ENCODE data around the gene ERFL.
A peak's percentile ranks its signal among the peaks of the same experiment; 100 is the strongest.

ERFL gene

GRCh38 chr19:41967054-41967783 lies 39.0 kb upstream of the ERFL start:
- TF ChIP-seq CTCF (IDR thresholded peaks at IDR 0.05; ENCODE audit: extremely low read depth, missing control alignments): no peak
- no peak for DNase-seq (ENCODE audit: low spot score)

- no peak for DNase-seq (ENCODE audit: low spot score)
- TF ChIP-seq CTCF (IDR thresholded peaks at IDR 0.05; ENCODE audit: extremely low read depth, missing control alignments): no peak
Observed at GRCh38 chr19:41965106-41965505, 36.9 kb upstream of the ERFL start.

GRCh38 chr19:41960973-41961372 lies 32.7 kb upstream of the ERFL start:
- TF ChIP-seq CTCF (IDR thresholded peaks at IDR 0.05; ENCODE audit: extremely low read depth, missing control alignments): no peak
- DNase-seq (ENCODE audit: low spot score): no peak

GRCh38 chr19:41959056-41960053 lies 31.1 kb upstream of the ERFL start, which contains the start of gene RABAC1:
RABAC1 (minus strand) TSS chr19:41959321; CDS start chr19:41959292, 29 bp downstream.
- DNase-seq (ENCODE audit: low spot score): peak; percentile 95
- no peak for TF ChIP-seq CTCF (IDR thresholded peaks at IDR 0.05; ENCODE audit: extremely low read depth, missing control alignments)

- peak; percentile 88 for DNase-seq (ENCODE audit: low spot score)
- TF ChIP-seq CTCF (IDR thresholded peaks at IDR 0.05; ENCODE audit: extremely low read depth, missing control alignments): no peak
Observed at GRCh38 chr19:41958367-41959055, 30.3 kb upstream of the ERFL start.

- DNase-seq (ENCODE audit: low spot score): peak; percentile 89
- TF ChIP-seq CTCF (IDR thresholded peaks at IDR 0.05; ENCODE audit: extremely low read depth, missing control alignments): peak; percentile 77
Observed at GRCh38 chr19:41957838-41958366, 29.7 kb upstream of the ERFL start.

Data from GM20000 (cell line).